Bronchial epithelial cell (primary cell): ENCODE measurements around the gene RNF14. TPM values are rescaled to one million over a fixed set of nuclear protein-coding genes. Genes with fewer than 3 reads are reported as not detected.
"Not testable (repeated sequence)": the region's sequence is repeated elsewhere in the genome, so short reads cannot be mapped to it uniquely, and the experiment has no call there.

ENCODE experiments used
- DNase-seq: peaks from one replicate; pipeline ENCODE4 v3.0.0-alpha.2; 2010; ENCODE audit warnings: low read depth
- FAIRE-seq: peaks from 2 replicates; lab custom pipeline; 2011; peaks lifted over from hg19 to GRCh38; lab: Jason Lieb, UNC
- H3K27me3 ChIP-seq: 2 replicates; pipeline ENCODE4 v1.5.1; 2011; ENCODE audit warnings: low read length; ENCODE audit not compliant: control insufficient read depth, insufficient read depth
- H3K36me3 ChIP-seq: 2 replicates; pipeline ENCODE4 v1.5.1; 2011; ENCODE audit warnings: low read length; ENCODE audit not compliant: control insufficient read depth, insufficient read depth
- H3K4me3 ChIP-seq: 2 replicates; pipeline ENCODE4 v1.5.1; 2011; ENCODE audit warnings: mild to moderate bottlenecking, low read depth, low read length, control low read depth
- total RNA-seq: library from RNA; depleted of rRNA; stranded (reverse); fragments of >200 nt; gene quantifications from 2 replicates; pipeline ENCODE4 v1.2.1, GENCODE V29; 2014
- TF ChIP-seq, protein P1 (sequence below): IDR thresholded peaks from 2 replicates; pipeline ENCODE4 v1.5.1; 2011; ENCODE audit warnings: mild to moderate bottlenecking, moderate library complexity, low read length, control low read depth, inconsistent platforms; ENCODE audit not compliant: insufficient read depth, severe bottlenecking

RNF14 gene
- total RNA-seq, 1 donor from 2014 or later, result 49.8 TPM

DNA sequence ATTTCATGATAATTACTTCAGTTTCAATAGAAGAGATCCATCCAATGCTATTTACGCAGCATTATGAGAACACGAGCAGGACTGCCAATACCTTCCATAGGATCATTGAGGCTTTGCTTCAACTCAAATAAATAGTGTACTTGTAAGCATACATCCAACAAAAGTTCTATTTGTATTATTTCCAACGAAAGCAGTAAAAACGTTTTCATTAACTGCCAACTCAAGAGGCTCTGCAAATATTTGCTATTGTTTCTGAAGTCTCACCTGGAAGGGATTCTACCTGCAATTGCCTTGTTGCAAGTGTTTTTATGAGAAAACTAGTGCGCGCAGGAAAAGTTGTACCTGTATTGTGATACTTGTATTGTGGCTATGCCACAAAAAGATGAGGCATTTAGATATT is 54.9 kb downstream of the RNF14 start:
- Histone ChIP-seq H3K27me3 (no peaks in the 10 kb centered on the region), H3K36me3 (no peaks in the 10 kb centered on the region), H3K4me3 (no peak overlapping the region)
- DNase-seq (no peak), FAIRE-seq (no peak)
- TF ChIP-seq, protein P1, sequence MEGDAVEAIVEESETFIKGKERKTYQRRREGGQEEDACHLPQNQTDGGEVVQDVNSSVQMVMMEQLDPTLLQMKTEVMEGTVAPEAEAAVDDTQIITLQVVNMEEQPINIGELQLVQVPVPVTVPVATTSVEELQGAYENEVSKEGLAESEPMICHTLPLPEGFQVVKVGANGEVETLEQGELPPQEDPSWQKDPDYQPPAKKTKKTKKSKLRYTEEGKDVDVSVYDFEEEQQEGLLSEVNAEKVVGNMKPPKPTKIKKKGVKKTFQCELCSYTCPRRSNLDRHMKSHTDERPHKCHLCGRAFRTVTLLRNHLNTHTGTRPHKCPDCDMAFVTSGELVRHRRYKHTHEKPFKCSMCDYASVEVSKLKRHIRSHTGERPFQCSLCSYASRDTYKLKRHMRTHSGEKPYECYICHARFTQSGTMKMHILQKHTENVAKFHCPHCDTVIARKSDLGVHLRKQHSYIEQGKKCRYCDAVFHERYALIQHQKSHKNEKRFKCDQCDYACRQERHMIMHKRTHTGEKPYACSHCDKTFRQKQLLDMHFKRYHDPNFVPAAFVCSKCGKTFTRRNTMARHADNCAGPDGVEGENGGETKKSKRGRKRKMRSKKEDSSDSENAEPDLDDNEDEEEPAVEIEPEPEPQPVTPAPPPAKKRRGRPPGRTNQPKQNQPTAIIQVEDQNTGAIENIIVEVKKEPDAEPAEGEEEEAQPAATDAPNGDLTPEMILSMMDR, result no peak

GRCh38 chr5:142024771-142025304 is 55.9 kb downstream of the RNF14 start:
- peak overlapping the region; percentile 36 for H3K4me3 ChIP-seq
- no peaks in the 10 kb centered on the region for H3K36me3 ChIP-seq
- TF ChIP-seq, protein P1, result no peak
- no peaks in the 10 kb centered on the region for H3K27me3 ChIP-seq
- no peak for FAIRE-seq
- peak; percentile 76 for DNase-seq

DNA sequence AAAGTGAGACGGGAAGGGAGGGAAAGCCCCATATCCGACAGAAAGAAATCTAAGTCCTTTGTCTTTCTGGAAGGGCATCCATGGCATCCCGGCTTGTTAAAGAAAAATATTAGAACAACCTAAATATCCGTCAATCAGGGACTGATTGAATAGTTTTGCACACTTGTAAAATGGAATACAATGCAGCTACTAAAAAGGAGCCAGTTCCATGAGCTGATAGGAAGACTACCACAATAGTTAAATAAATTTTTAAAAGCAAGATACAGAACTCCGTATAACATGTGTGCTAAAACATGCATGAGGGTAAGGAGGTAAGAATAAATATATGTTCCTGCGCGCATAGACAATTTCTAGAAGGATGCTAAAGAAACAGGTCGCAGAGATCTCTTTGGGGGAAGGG is 56.7 kb downstream of the RNF14 start:
- Histone ChIP-seq H3K27me3 (no peaks in the 10 kb centered on the region), H3K36me3 (no peaks in the 10 kb centered on the region), H3K4me3 (no peak overlapping the region)
- no peak for DNase-seq
- FAIRE-seq, result no peak
- TF ChIP-seq, protein P1, result no peak

- TF ChIP-seq, protein P1, result no peak
- DNase-seq (no peak), FAIRE-seq (no peak)
- Histone ChIP-seq H3K27me3 (no peaks in the 10 kb centered on the region), H3K4me3 (no peak overlapping the region), H3K36me3 (no peaks in the 10 kb centered on the region)
These were observed 63.2 kb downstream of the RNF14 start for GRCh38 chr5:142032150-142032549.

DNA sequence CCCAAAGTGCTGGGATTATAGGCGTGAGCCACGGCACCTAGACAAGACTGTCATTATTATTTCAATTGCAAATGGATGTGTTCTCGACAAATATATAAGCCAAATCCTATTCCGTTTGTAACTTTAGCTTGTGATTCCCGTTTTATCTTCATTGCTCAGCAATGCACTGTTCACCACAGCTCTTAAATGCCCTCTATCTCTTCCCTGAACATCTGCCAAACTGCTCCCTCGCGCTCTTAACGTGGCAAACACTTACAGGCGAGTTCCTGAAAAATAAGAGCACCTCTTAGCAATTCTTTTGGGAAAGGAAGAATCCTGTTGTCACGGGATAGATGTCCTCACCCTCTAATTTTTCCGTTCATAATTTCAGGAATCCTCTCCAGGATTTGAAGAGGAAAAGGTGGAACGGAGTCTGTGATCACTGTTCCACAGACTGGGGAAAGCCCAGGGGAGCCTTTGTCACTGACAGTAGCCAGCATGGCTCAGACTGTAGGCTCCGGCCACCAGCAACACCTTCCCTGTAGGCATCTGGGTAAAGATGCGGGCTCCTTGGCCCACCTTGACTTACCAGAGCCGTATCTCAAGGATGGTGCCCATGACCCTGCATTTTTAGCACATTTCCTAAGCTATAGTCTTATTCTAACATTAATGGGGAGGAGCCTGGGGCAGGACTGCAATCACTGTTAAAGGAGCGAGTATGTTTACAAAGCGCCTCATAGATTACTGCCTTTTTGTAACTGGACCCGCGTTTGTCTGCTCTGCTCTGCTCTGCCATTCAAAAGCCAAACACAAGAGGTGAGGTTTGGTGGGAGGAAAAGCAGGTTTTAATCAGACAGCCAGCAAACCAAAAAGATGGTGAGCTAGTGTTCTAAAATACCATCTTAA is 64.1 kb downstream of the RNF14 start:
- TF ChIP-seq, protein P1, result no peak
- FAIRE-seq, result no peak
- H3K27me3 ChIP-seq, result no peaks in the 10 kb centered on the region
- no peak for DNase-seq
- H3K36me3 ChIP-seq, result no peaks in the 10 kb centered on the region
- no peak overlapping the region for H3K4me3 ChIP-seq

- H3K27me3 ChIP-seq, H3K36me3 ChIP-seq, FAIRE-seq, DNase-seq, H3K4me3 ChIP-seq: not testable (repeated sequence)
These were observed 65.0 kb downstream of the RNF14 start for GRCh38 chr5:142033632-142034567.
